Right lobe of liver (tissue), 4 donors: ENCODE data around the gene SHQ1.

Experiments
- CTCF ChIP-seq, 4 donors: fragments of 200-600 bp in 3 of 4; fragments of 450-650 bp in 1 of 4; IDR thresholded peaks; one replicate each; pipeline versions ENCODE4 v1.5.1 to v1.8.0; 2016 to 2022; ENCODE audit warnings: antibody characterized with exemption in 4 of 4, mild to moderate bottlenecking in 2 of 4
- POLR2A ChIP-seq: fragments of 450-650 bp; IDR thresholded peaks from one replicate; pipeline ENCODE4 v1.6.1; 2017; ENCODE audit warnings: antibody characterized with exemption, mild to moderate bottlenecking
- donor health status: DM: no; HTN: no; CAD: no.
- donor health status: DM: no; HTN: no; CAD: no.
- donor health status: DM: no; HTN: yes; CAD: no.

GRCh38 chr3:72872183-72872582 lies 23.9 kb upstream of the SHQ1 start:
- TF ChIP-seq CTCF (IDR thresholded peaks at IDR 0.05), result no peak
- no peak for TF ChIP-seq POLR2A
